B cell (primary cell): ENCODE results near the gene RAD9A. TPM values are rescaled to one million over a fixed set of nuclear protein-coding genes. Genes with fewer than 3 reads are reported as not detected.

ENCODE experiments used
- ATAC-seq: fragments of 200-7000 bp; cut with Tn5 transposase; one replicate; pipeline ENCODE4 v1.10.0; 2021; ENCODE audit warnings: low read depth, mild to moderate bottlenecking, moderate number of reproducible peaks, moderate library complexity
- CTCF ChIA-PET: fragments of 350-600 bp; sonication (Branson Sonifier 250); formaldehyde crosslinking; loops from one replicate; lab custom pipeline; 2021; ENCODE audit warnings: antibody characterized with exemption, inconsistent platforms; lab: Charles Lee
- POLR2A ChIA-PET: fragments of 350-600 bp; sonication (Branson Sonifier 250); formaldehyde crosslinking; loops from one replicate; lab custom pipeline; 2021; ENCODE audit warnings: antibody characterized with exemption; lab: Charles Lee
- DNase-seq: peaks from one replicate; pipeline ENCODE4 v3.0.0; 2013
- H2AFZ ChIP-seq: 2 replicates; pipeline ENCODE4 v1.6.1; 2012; ENCODE audit warnings: mild to moderate bottlenecking, low read depth, low read length; ENCODE audit not compliant: insufficient read depth, poor library complexity, severe bottlenecking
- H3K27ac ChIP-seq, 2 donors: 1 replicate in 1 of 2; 2 replicates in 1 of 2; pipeline ENCODE4 v1.5.1; 2012 to 2013; ENCODE audit warnings: low read length in 2 of 2, mild to moderate bottlenecking in 2 of 2, moderate library complexity in 1 of 2
- H3K27me3 ChIP-seq, 4 experiments: fragments of 200-600 bp in 1 of 4; sonication (generic) in 1 of 4; replicated peaks in 1 of 4; 1 replicate in 2 of 4; 2 replicates in 2 of 4; pipeline versions ENCODE4 v1.6.1 to v1.7.0; 2013 to 2016; ENCODE audit warnings: low read length in 3 of 4, mild to moderate bottlenecking in 2 of 4, mixed read lengths in 1 of 4, moderate library complexity in 1 of 4; ENCODE audit not compliant: insufficient read depth in 4 of 4, control insufficient read depth in 3 of 4; ENCODE audit errors: control extremely low read depth in 1 of 4
- H3K36me3 ChIP-seq, 2 experiments: replicated peaks in 1 of 2; 1 replicate in 1 of 2; 2 replicates in 1 of 2; pipeline versions ENCODE4 v1.6.1 to v1.7.1; 2013; ENCODE audit warnings: low read length in 1 of 2; ENCODE audit not compliant: insufficient read depth in 2 of 2, control insufficient read depth in 1 of 2; ENCODE audit errors: control extremely low read depth in 1 of 2, extremely low read depth in 1 of 2
- H3K4me1 ChIP-seq, 2 donors: fragments of 200-600 bp in 1 of 2; sonication (generic) in 1 of 2; 1 replicate in 1 of 2; 2 replicates in 1 of 2; pipeline versions ENCODE4 v1.5.1 to v1.6.1; 2013 to 2017; ENCODE audit warnings: low read length in 2 of 2; ENCODE audit not compliant: control insufficient read depth in 2 of 2, insufficient read depth in 2 of 2
- H3K4me2 ChIP-seq: replicated peaks from 2 replicates; pipeline ENCODE3; 2012; ENCODE audit warnings: mild to moderate bottlenecking, low read depth, low read length; ENCODE audit not compliant: poor library complexity, severe bottlenecking
- H3K4me3 ChIP-seq, 5 experiments: fragments of 200-600 bp in 1 of 5; sonication (generic) in 1 of 5; 1 replicate in 3 of 5; 2 replicates in 2 of 5; pipeline versions ENCODE4 v1.5.1 to v1.7.0; 2011 to 2016; ENCODE audit warnings: low read length in 4 of 5, mild to moderate bottlenecking in 4 of 5, low read depth in 2 of 5, control low read depth in 1 of 5, moderate library complexity in 1 of 5; ENCODE audit not compliant: insufficient read depth in 1 of 5; ENCODE audit errors: control extremely low read depth in 1 of 5, extremely low read depth in 1 of 5
- H3K79me2 ChIP-seq: fragments of 200-600 bp; sonication (generic); one replicate; pipeline ENCODE4 v1.6.0; 2016; ENCODE audit warnings: low read length; ENCODE audit not compliant: control insufficient read depth, insufficient read depth
- H3K9ac ChIP-seq: fragments of 200-600 bp; sonication (generic); 2 replicates; pipeline ENCODE4 v1.6.1; 2017; ENCODE audit warnings: mild to moderate bottlenecking, low read length, moderate library complexity
- H3K9me3 ChIP-seq, 3 donors: one replicate each; pipeline versions ENCODE4 v1.6.1 to v1.7.1; 2013; ENCODE audit warnings: low read length in 2 of 3; ENCODE audit not compliant: control insufficient read depth in 2 of 3, insufficient read depth in 1 of 3; ENCODE audit errors: control extremely low read depth in 1 of 3
- H4K20me1 ChIP-seq: 2 replicates; pipeline ENCODE4 v1.6.0; 2012; ENCODE audit warnings: mild to moderate bottlenecking, low read length; ENCODE audit not compliant: insufficient read depth, control insufficient read depth, poor library complexity, severe bottlenecking
- H3K27ac Mint-ChIP-seq: one replicate; pipeline ENCODE4 v1.8.0; 2021; ENCODE audit warnings: mixed read lengths
- H3K27me3 Mint-ChIP-seq: one replicate; pipeline ENCODE4 v1.8.0; 2021; ENCODE audit warnings: mixed read lengths
- H3K4me1 Mint-ChIP-seq: one replicate; pipeline ENCODE4 v1.8.0; 2021; ENCODE audit warnings: mixed read lengths
- H3K4me3 Mint-ChIP-seq: one replicate; pipeline ENCODE4 v1.8.0; 2021; ENCODE audit warnings: mixed read lengths
- H3K9me3 Mint-ChIP-seq: one replicate; pipeline ENCODE4 v1.8.0; 2022; ENCODE audit warnings: mixed read lengths; ENCODE audit not compliant: insufficient read depth
- EZH2 ChIP-seq: IDR thresholded peaks from 2 replicates; pipeline ENCODE4 v1.6.1; 2012; ENCODE audit warnings: borderline replicate concordance, low read depth, mild to moderate bottlenecking, moderate library complexity, low read length; ENCODE audit not compliant: insufficient read depth, poor library complexity, severe bottlenecking
- WGBS: methylation state at CpG from one replicate; pipeline ENCODE4 v1.1.5; 2013; ENCODE audit warnings: missing lambda C conversion rate; ENCODE audit not compliant: insufficient coverage; 5-methylcytosine and 5-hydroxymethylcytosine counted together
- intact Hi-C: fragments of 100-400 bp; cut with micrococcal nuclease; formaldehyde crosslinking; loops from one replicate; pipeline ENCODE4 v1.10.0; 2022
- polyA plus RNA-seq: library from polyadenylated mRNA; depleted of rRNA; stranded (reverse); fragments of >200 nt; gene quantifications from 2 replicates; pipeline ENCODE4 v1.2.3, GENCODE V29; 2012
- total RNA-seq, 2 donors: library from RNA; stranded (reverse); fragments of 120-200 nt in 1 of 2; gene quantifications; 1 replicate in 1 of 2; 2 replicates in 1 of 2; pipeline versions ENCODE4 v1.2.3 to v1.2.4, GENCODE V29; 2013 to 2022
- TF ChIP-seq, protein P1 (sequence below): fragments of 200-600 bp; IDR thresholded peaks from one replicate; pipeline ENCODE4 v1.8.0; 2022; ENCODE audit warnings: antibody characterized with exemption, mild to moderate bottlenecking

RAD9A gene
- total and polyA plus RNA-seq, 2 donors (not counting 1 experiment from before 2014, with no cell fraction given): 50.6 to 76.8 TPM

DNA sequence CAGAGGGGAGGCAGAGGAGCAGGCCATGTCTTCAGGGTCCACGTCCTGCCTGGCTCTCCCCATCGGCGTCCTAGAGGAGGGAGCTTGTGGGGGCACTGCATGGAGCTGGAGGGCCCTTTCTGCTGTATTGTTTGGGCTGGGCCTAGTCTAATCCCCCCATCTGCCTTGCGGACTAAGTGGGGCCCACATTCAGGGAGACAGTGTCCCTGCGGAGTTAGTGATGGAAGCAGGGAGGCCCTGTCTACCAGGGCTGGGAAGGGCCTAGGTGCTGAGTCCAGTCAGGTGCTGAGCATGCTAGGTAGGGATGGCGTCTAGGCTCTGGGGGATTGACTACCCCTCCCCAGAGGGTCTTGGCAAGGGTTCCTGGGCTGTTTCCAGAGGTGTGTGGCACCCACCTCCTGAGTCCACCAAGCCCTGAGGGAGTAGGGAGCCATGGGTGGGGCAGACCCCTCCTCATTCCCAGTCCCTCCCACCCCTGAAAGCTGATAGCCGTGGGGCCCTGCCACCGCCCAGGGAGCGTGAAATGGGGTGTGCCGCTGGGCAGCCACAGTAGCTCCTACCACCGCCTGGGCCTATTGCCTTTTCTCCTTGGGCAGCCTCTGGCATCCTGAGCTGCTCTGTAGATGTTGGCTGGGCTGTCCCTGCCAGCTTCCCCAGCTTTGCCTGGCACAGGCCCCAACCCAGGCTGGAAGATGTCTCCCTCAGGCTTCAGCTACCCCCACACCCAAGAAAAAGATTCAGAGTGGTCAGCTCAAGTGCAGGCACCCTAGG lies 36.6 kb upstream of the RAD9A start:
- H3K27me3 Mint-ChIP-seq: no peaks in the 10 kb centered on the region
- intact Hi-C loops: loop anchor here (10.0 kb wide), 1 partner anchor 450 kb away; no protein-coding TSS in a partner anchor

More for the DNA sequence above, 36.6 kb upstream of the RAD9A start:
- Histone ChIP-seq H3K4me2 (peak overlapping the region; percentile 97), H3K36me3 (peaks cover 0 to 9% of the 10 kb centered on the region in 2 experiments), H3K27me3 (no peaks in the 10 kb centered on the region), H4K20me1 (peaks cover 20% of the 10 kb centered on the region), H3K9me3 (no peaks in the 10 kb centered on the region), H3K4me3 (no peak overlapping the region), H3K27ac (peak overlapping the region; percentile 94 to 96), H3K79me2 (peaks cover 71% of the 10 kb centered on the region), H3K9ac (no peak overlapping the region), H3K4me1 (peaks cover 63 to 73% of the 10 kb centered on the region in 2 donors), H2AFZ (no peak overlapping the region)
- WGBS: 89% methylated on average over 11 of the region's 11 CpGs
- TF ChIP-seq EZH2: no peak
- TF ChIP-seq, protein P1, sequence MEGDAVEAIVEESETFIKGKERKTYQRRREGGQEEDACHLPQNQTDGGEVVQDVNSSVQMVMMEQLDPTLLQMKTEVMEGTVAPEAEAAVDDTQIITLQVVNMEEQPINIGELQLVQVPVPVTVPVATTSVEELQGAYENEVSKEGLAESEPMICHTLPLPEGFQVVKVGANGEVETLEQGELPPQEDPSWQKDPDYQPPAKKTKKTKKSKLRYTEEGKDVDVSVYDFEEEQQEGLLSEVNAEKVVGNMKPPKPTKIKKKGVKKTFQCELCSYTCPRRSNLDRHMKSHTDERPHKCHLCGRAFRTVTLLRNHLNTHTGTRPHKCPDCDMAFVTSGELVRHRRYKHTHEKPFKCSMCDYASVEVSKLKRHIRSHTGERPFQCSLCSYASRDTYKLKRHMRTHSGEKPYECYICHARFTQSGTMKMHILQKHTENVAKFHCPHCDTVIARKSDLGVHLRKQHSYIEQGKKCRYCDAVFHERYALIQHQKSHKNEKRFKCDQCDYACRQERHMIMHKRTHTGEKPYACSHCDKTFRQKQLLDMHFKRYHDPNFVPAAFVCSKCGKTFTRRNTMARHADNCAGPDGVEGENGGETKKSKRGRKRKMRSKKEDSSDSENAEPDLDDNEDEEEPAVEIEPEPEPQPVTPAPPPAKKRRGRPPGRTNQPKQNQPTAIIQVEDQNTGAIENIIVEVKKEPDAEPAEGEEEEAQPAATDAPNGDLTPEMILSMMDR: no peak
- Mint-ChIP-seq H3K4me1 (peaks cover 77% of the 10 kb centered on the region), H3K4me3 (peak overlapping the region; percentile 96), H3K9me3 (no peaks in the 10 kb centered on the region), H3K27ac (peak overlapping the region; percentile 100)
- DNase-seq (no peak), ATAC-seq (no peak)
- CTCF ChIA-PET: interaction anchor here (0.5 to 42.2 kb wide), 8 partner anchors 0 to 274 kb away, joined by 3 to 2379 read pairs (median 10); partner anchors contain the start of genes CLCF1, PITPNM1, POLD4 and PPP1CA
- POLR2A ChIA-PET: interaction anchor here (0.6 to 9.0 kb wide), 7 partner anchors 10 to 79 kb away, joined by 4 to 323 read pairs (median 7); partner anchors contain the start of genes CLCF1 and RAD9A
